VCaP (cell line): Measurements from ENCODE around the gene OVCH1.
"Not testable (repeated sequence)": the region's sequence is repeated elsewhere in the genome, so short reads cannot be mapped to it uniquely, and the experiment has no call there.

Source experiments
- H3K27ac ChIP-seq: fragments of 450-650 bp; 2 replicates; pipeline ENCODE4 v1.5.1; 2017
- CTCF ChIP-seq: fragments of 450-650 bp; conservative IDR thresholded peaks from 2 replicates; pipeline ENCODE4 v1.5.1; 2017; ENCODE audit warnings: mild to moderate bottlenecking, moderate library complexity

The OVCH1 gene

GRCh38 chr12:29415111-29415510 is 82.4 kb downstream of the OVCH1 start:
- TF ChIP-seq CTCF, result no peak
- no peak overlapping the region for H3K27ac ChIP-seq

GRCh38 chr12:29414368-29414767 is 83.1 kb downstream of the OVCH1 start:
- H3K27ac ChIP-seq, result no peak overlapping the region
- TF ChIP-seq CTCF, result no peak

GRCh38 chr12:29405561-29405960 is 91.9 kb downstream of the OVCH1 start:
- H3K27ac ChIP-seq, result no peak overlapping the region
- TF ChIP-seq CTCF, result no peak

- no peak overlapping the region for H3K27ac ChIP-seq
- TF ChIP-seq CTCF, result no peak; the same call in none of the 2 replicates
Measured at GRCh38 chr12:29403991-29404390, 93.5 kb downstream of the OVCH1 start.

- TF ChIP-seq CTCF, result no peak
Measured at GRCh38 chr12:29402437-29402836, 95.0 kb downstream of the OVCH1 start.

GRCh38 chr12:29398495-29398894 is 99.0 kb downstream of the OVCH1 start:
- TF ChIP-seq CTCF, result no peak
- no peak overlapping the region for H3K27ac ChIP-seq

More at GRCh38 chr12:29402437-29402836, 95.0 kb downstream of the OVCH1 start:
- H3K27ac ChIP-seq, result no peak overlapping the region

- H3K27ac ChIP-seq, result no peak overlapping the region
- TF ChIP-seq CTCF, result no peak
Measured at GRCh38 chr12:29396774-29397173, 100.7 kb downstream of the OVCH1 start.

GRCh38 chr12:29395356-29395755 is 102.1 kb downstream of the OVCH1 start:
- no peak for TF ChIP-seq CTCF
- H3K27ac ChIP-seq, result no peak overlapping the region

GRCh38 chr12:29390419-29390818 is 107.1 kb downstream of the OVCH1 start:
- not testable (repeated sequence) for H3K27ac ChIP-seq
